ENCODE measurements around the gene OCA2. TPM values are rescaled to one million over a fixed set of nuclear protein-coding genes. Genes with fewer than 3 reads are reported as not detected.

Gene OCA2
- total RNA-seq, 1 experiment from 2014 or later = 0.31 TPM

GRCh38 chr15:27824841-27825422, 274.2 kb downstream of the OCA2 start:
- Histone ChIP-seq H2AK5ac (ENCODE audit: insufficient read length, low read length) (no peak overlapping the region), H3K4me2 (ENCODE audit: insufficient read depth, insufficient read length, low read length) (no peak overlapping the region), H3K27ac (ENCODE audit: insufficient read length, low read depth, low read length) (no peak overlapping the region), H3K56ac (ENCODE audit: insufficient read length, low read depth, low read length) (no peak overlapping the region), H2BK20ac (ENCODE audit: low read depth, low read length, poor library complexity, severe bottlenecking) (no peak overlapping the region), H2AFZ (ENCODE audit: low read length) (no peak overlapping the region), H3K27me3 (ENCODE audit: insufficient read depth, low read length) (no peaks in the 10 kb centered on the region), H2BK15ac (ENCODE audit: low read depth, low read length) (no peak overlapping the region), H3K79me2 (ENCODE audit: insufficient read depth, low read length) (no peaks in the 10 kb centered on the region), H3K9ac (ENCODE audit: extremely low read depth, insufficient read length, low read length) (no peak overlapping the region), H4K8ac (replicated peaks; ENCODE audit: insufficient read length, low read depth, low read length) (no peak overlapping the region), H2BK5ac (ENCODE audit: insufficient read length, low read length) (no peak overlapping the region), H3K23me2 (ENCODE audit: insufficient read length, low read depth, low read length, poor library complexity, severe bottlenecking) (no peaks in the 10 kb centered on the region), H3K79me1 (ENCODE audit: insufficient read depth, low read depth, low read length, poor library complexity, severe bottlenecking) (no peaks in the 10 kb centered on the region), H4K20me1 (ENCODE audit: control insufficient read depth, insufficient read depth, insufficient read length) (no peaks in the 10 kb centered on the region), H2BK12ac (ENCODE audit: insufficient read length, low read depth, low read length) (no peak overlapping the region), H3K18ac (ENCODE audit: insufficient read length, low read depth, low read length) (no peak overlapping the region), H3K4me1 (ENCODE audit: insufficient read depth, low read length) (0 out of 2 replicates have a peak, but pooled peaks cover 2% of the 10 kb centered on the region), H3K14ac (ENCODE audit: insufficient read depth, low read length) (no peak overlapping the region), H4K91ac (ENCODE audit: insufficient read length, low read depth, low read length) (no peak overlapping the region), H4K5ac (ENCODE audit: insufficient read length, low read depth, low read length) (no peak overlapping the region), H3K23ac (ENCODE audit: insufficient read length, low read depth, low read length) (no peak overlapping the region), H3K4ac (ENCODE audit: low read depth, low read length) (no peak overlapping the region), H3K9me3 (ENCODE audit: control insufficient read depth, low read depth, low read length) (no peaks in the 10 kb centered on the region), H3T11ph (ENCODE audit: low read length) (no peak overlapping the region), H2BK120ac (ENCODE audit: low read depth, low read length, poor library complexity, severe bottlenecking) (no peak overlapping the region)
- TF ChIP-seq, protein P1, sequence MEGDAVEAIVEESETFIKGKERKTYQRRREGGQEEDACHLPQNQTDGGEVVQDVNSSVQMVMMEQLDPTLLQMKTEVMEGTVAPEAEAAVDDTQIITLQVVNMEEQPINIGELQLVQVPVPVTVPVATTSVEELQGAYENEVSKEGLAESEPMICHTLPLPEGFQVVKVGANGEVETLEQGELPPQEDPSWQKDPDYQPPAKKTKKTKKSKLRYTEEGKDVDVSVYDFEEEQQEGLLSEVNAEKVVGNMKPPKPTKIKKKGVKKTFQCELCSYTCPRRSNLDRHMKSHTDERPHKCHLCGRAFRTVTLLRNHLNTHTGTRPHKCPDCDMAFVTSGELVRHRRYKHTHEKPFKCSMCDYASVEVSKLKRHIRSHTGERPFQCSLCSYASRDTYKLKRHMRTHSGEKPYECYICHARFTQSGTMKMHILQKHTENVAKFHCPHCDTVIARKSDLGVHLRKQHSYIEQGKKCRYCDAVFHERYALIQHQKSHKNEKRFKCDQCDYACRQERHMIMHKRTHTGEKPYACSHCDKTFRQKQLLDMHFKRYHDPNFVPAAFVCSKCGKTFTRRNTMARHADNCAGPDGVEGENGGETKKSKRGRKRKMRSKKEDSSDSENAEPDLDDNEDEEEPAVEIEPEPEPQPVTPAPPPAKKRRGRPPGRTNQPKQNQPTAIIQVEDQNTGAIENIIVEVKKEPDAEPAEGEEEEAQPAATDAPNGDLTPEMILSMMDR (conservative IDR thresholded peaks at IDR 0.05) = no peak
- no peak for DNase-seq
- H3K4me3 Mint-ChIP-seq = no peak overlapping the region
- no peak overlapping the region for H3K27ac Mint-ChIP-seq
- H3K36me3 Mint-ChIP-seq (ENCODE audit: insufficient read depth in 1 of 3, low read depth in 3 of 3) = no peaks in the 10 kb centered on the region
- peaks cover 4% of the 10 kb centered on the region in 2 experiments for H3K4me1 Mint-ChIP-seq
- no CpG with 5 or more reads among the region's 10 CpGs for WGBS (ENCODE audit: extremely low coverage, insufficient read length, low lambda C conversion rate)
- peaks cover 0 to 2% of the 10 kb centered on the region in 2 experiments; a peak in 1 of 5 replicates for H3K9me3 Mint-ChIP-seq
- H3K27me3 Mint-ChIP-seq (ENCODE audit: low read depth) = no peaks in the 10 kb centered on the region

Measured in H9 (cell line).